NK-92 (cell line): ENCODE data around the gene GCM1.

ENCODE experiments used
- DNase-seq: peaks from one replicate; lab custom pipeline; 2025; ENCODE audit not compliant: unreplicated experiment; lab: John Stamatoyannopoulos, UW

Gene GCM1

DNA sequence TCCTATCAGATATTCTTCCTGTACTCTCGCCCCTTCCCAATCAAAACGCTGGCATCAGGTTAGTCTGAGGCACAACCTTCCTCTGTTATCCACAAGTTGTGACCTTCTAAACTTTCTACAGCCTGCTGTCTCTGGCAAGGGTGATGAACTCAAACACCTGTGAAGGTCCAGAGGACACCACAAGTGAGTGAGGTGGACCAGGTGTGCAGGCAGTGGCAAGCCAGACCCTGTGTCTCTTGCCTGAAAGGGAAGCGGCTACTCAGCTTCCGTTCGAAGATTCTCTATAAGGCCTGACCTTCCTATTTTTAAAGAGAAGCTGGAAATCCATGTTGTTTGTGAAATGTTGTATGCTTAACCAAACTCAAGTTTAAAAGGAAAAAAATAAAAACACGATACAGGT, 36.8 kb downstream of the GCM1 start:
- DNase-seq, result no peak

DNA sequence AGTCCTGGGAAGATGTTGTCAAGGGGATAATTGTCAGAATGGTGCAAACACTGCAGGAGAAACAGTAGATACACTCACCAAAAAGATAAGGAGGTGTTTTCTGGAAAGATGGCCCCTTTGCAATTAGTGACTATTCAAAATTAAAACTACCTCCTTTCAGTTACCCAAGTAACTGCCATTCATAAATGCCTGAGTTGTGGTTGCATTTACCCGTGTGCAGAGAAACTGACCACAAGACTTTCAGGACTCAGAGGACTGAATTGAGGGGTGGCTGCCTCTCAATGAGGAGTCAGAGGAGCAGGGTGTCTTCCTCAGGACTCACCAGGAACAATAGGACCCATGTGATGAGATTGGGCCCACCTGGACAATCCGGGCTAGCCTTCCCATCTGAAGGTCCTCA, 39.0 kb downstream of the GCM1 start:
- DNase-seq, result no peak

- no peak for DNase-seq
These were observed 41.5 kb downstream of the GCM1 start for GRCh38 chr6:53107091-53107490.

DNA sequence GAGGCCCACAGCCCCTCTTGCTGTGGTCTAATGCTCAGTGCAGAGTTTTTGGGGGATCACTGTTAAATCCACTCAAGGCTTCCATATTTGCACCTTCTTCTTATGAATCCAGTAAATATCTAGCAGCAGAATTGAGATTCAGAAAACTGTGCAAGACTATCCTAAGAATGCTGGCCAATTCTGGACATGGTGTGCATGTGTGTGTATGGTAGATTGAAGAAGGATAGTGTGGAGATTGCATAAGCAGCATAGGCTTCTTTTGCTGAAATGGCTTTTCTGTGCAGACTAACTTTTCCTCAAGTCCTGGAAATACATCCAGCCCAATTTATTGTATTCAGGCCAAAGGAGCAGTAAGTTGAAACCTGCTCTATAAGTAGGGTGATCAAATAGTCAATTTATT, 43.7 kb downstream of the GCM1 start:
- DNase-seq, result no peak

DNA sequence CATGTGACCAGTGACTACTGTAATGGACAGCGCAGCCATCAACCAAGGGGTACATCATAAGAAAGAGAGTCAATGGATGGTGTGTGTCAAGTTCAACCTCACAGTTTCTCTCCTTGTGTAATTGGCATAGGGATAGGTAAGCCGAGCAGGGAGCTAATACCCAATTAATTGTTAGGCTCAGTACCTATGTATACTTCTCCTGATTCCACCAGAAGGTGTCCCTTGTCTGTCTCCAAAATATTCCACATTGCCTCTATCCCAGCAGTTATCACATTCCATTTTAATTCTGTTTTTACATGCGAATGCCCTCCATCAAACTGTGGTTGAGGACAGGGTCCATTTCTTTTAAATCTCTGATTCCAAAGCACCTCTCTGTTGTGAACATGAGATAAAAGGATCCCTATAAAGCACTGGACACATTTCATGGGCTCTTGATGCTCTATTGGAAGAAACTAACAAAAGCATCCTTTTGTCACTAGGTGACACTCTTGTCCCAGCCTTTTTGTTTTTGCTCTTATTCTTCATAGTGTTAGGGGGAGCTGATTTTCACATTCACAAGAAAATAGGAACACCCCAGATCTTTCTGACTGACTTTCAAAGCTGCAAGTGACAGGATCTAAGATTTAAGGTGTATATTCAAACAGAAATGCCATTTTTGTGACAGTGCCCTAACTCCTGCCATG, 44.5 kb downstream of the GCM1 start:
- no peak for DNase-seq

DNA sequence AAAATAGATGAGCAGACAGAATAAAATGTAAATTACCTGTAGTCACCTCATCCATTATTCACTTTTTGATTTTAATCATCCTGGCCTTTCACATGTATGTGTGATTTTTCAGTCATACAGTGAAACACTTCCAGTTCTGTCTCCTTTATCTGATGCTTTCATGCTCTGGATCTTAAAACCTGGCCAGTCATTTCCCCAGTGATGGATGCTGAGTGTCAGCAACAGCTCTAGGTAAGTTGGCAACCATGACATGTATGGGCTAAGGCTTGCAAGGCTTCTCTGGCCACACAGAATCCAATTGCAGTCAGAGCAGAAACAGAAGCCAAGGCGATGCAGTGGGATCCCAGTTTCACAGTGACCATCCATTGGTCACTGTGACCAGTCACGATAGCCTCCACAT, 47.6 kb downstream of the GCM1 start:
- no peak for DNase-seq

- no peak for DNase-seq
These were observed 48.1 kb downstream of the GCM1 start for GRCh38 chr6:53100561-53100960.

GRCh38 chr6:53095716-53096115, 52.9 kb downstream of the GCM1 start:
- DNase-seq, result no peak

DNA sequence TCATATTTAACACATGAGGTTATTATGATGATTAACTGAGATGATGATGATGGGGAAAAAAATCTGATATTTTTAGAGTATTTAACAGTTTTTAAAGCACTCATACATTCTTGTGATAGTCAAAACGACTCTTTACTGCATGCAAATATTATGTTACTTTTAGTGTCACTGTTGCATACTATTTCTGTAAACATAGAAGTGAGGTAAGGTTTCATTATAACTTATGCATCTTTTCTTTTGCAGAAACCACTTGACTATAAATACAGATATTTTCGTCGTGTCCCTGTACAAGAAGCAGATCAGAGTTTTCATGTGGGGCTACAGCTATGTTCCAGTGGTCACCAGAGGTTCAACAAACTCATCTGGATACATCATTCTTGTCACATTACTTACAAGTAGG, 53.4 kb downstream of the GCM1 start:
- no peak for DNase-seq

- no peak for DNase-seq
These were observed 58.1 kb downstream of the GCM1 start for GRCh38 chr6:53090576-53090975.

- DNase-seq, result no peak
These were observed 58.7 kb downstream of the GCM1 start for GRCh38 chr6:53089948-53090347.

DNA sequence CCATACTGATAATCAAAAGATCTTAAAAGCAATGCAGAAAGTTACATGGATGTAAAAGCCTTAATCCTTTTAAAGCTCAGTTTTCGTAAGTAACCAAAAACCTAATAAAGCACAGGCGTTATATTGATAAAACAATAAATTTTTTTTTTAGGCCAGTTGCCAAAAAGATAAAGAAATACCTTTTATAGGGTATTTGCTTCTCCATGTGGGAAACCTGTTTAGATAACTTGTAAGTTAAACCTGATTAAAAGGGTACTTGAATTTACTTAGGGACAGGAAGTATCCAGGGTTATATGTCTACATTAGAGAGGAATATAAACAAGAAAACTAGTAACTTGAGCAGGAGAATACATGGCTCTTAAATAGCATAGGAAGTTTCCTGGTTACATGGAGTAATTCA, 62.3 kb downstream of the GCM1 start:
- no peak for DNase-seq

GRCh38 chr6:53080813-53081212, 67.8 kb downstream of the GCM1 start:
- no peak for DNase-seq
